Activated CD4-positive, alpha-beta T cell treated with anti-CD3 and anti-CD28 coated beads, Interleukin-2, amount 50 U/mL, for 4 hours (primary cell): Measurements from ENCODE around the gene ANKRD10.

Source experiments
- DNase-seq, 2 experiments: peaks; one replicate each; pipeline ENCODE4 v3.0.0-alpha.2; 2020

The ANKRD10 gene

GRCh38 chr13:110828705-110829104 lies 86.2 kb downstream of the ANKRD10 start:
- DNase-seq = no peak
